SH-SY5Y (cell line): Measurements from ENCODE around the gene RFTN1.

ENCODE experiments used
- GATA2 ChIP-seq: IDR thresholded peaks from 2 replicates; pipeline ENCODE4 v1.6.1; 2011; ENCODE audit warnings: mild to moderate bottlenecking, low read depth, low read length
- GATA3 ChIP-seq: IDR thresholded peaks from 2 replicates; pipeline ENCODE4 v1.6.1; 2011; ENCODE audit warnings: low read depth, mild to moderate bottlenecking, low read length, moderate library complexity

GRCh38 chr3:16409032-16409431, 104.5 kb downstream of the RFTN1 start:
- TF ChIP-seq GATA2 (no peak), GATA3 (no peak)
